DMS 273 treated with DMSO at 0.1 percent for 48 hours (cell line): Measurements from ENCODE around the gene KIF5B.
"Not testable (repeated sequence)": the region's sequence is repeated elsewhere in the genome, so short reads cannot be mapped to it uniquely, and the experiment has no call there.

Source experiments
- DNase-seq: peaks from one replicate; lab custom pipeline; 2025; lab: John Stamatoyannopoulos, UW

The KIF5B gene

GRCh38 chr10:32056136-32057035 is at the start of gene KIF5B:
Gene KIF5B (minus strand): TSS chr10:32056425. CDS start chr10:32055973, 452 bp downstream.
- DNase-seq = peak; percentile 37

- no peak for DNase-seq
Measured at GRCh38 chr10:32105782-32106382, 49.7 kb upstream of the KIF5B start.

- DNase-seq = no peak
Measured at GRCh38 chr10:32104622-32105509, 48.6 kb upstream of the KIF5B start.

- no peak for DNase-seq
Measured at GRCh38 chr10:32104181-32104580, 48.0 kb upstream of the KIF5B start.

- no peak for DNase-seq
Measured at GRCh38 chr10:32103721-32104120, 47.5 kb upstream of the KIF5B start.

- not testable (repeated sequence) for DNase-seq
Measured at GRCh38 chr10:32098566-32099259, 42.5 kb upstream of the KIF5B start.

- DNase-seq = no peak
Measured at GRCh38 chr10:32095116-32095733, 39.0 kb upstream of the KIF5B start.

GRCh38 chr10:32093650-32094049 is 37.4 kb upstream of the KIF5B start:
- no peak for DNase-seq

- DNase-seq = no peak
Measured at GRCh38 chr10:32091046-32091445, 34.8 kb upstream of the KIF5B start.

- no peak for DNase-seq
Measured at GRCh38 chr10:32084185-32084851, 28.1 kb upstream of the KIF5B start.

GRCh38 chr10:32077896-32078485 is 21.8 kb upstream of the KIF5B start:
- DNase-seq = no peak

- DNase-seq = no peak
Measured at GRCh38 chr10:32073659-32074058, 17.4 kb upstream of the KIF5B start.

GRCh38 chr10:32073128-32073527 is 16.9 kb upstream of the KIF5B start:
- no peak for DNase-seq

- no peak for DNase-seq
Measured at GRCh38 chr10:32072025-32072800, 16.0 kb upstream of the KIF5B start.

GRCh38 chr10:32070645-32071044 is 14.4 kb upstream of the KIF5B start:
- DNase-seq = no peak

GRCh38 chr10:32068569-32068968 is 12.3 kb upstream of the KIF5B start:
- no peak for DNase-seq

GRCh38 chr10:32067931-32068330 is 11.7 kb upstream of the KIF5B start:
- not testable (repeated sequence) for DNase-seq

GRCh38 chr10:32065856-32066255 is 9.6 kb upstream of the KIF5B start:
- DNase-seq = no peak

GRCh38 chr10:32061440-32061839 is 5.2 kb upstream of the KIF5B start:
- DNase-seq = no peak

GRCh38 chr10:32060347-32060746 is 4.1 kb upstream of the KIF5B start:
- DNase-seq = no peak
